Left renal pelvis (tissue), 4 donors: ENCODE data around the gene MAP1LC3B2. TPM values are rescaled to one million over a fixed set of nuclear protein-coding genes. Genes with fewer than 3 reads are reported as not detected.

ENCODE experiments used
- DNase-seq, 4 donors: peaks; one replicate each; pipeline ENCODE4 v3.0.0-alpha.2; 2013; ENCODE audit warnings: low read depth in 4 of 4, low spot score in 3 of 4
- polyA plus RNA-seq, 4 donors: library from polyadenylated mRNA; unstranded; fragments of 120-200 nt; gene quantifications; one replicate each; pipeline ENCODE4 v1.2.1, GENCODE V29; 2013; ENCODE audit not compliant: insufficient read length in 4 of 4

MAP1LC3B2 gene
- polyA plus RNA-seq, 4 donors, result 3.9 to 11.6 (median 8.1) TPM

- DNase-seq, result no peak
These were observed 50.3 kb downstream of the MAP1LC3B2 start for GRCh38 chr12:116609319-116610114.

GRCh38 chr12:116610971-116611541 lies 51.9 kb downstream of the MAP1LC3B2 start:
- no peak for DNase-seq

GRCh38 chr12:116612436-116612835 lies 53.3 kb downstream of the MAP1LC3B2 start:
- no peak for DNase-seq

GRCh38 chr12:116613256-116613655 lies 54.1 kb downstream of the MAP1LC3B2 start:
- no peak for DNase-seq

GRCh38 chr12:116614194-116614915 lies 55.2 kb downstream of the MAP1LC3B2 start:
- DNase-seq, result no peak

- no peak for DNase-seq
These were observed 56.1 kb downstream of the MAP1LC3B2 start for GRCh38 chr12:116615141-116615861.

- no peak for DNase-seq
These were observed 57.5 kb downstream of the MAP1LC3B2 start for GRCh38 chr12:116616536-116617248.

- no peak for DNase-seq
These were observed 60.1 kb downstream of the MAP1LC3B2 start for GRCh38 chr12:116619246-116619645.

- DNase-seq, result no peak
These were observed 60.9 kb downstream of the MAP1LC3B2 start for GRCh38 chr12:116620124-116620491.

- DNase-seq, result no peak
These were observed 61.5 kb downstream of the MAP1LC3B2 start for GRCh38 chr12:116620492-116621191.

- no peak for DNase-seq
These were observed 62.0 kb downstream of the MAP1LC3B2 start for GRCh38 chr12:116621194-116621593.

- DNase-seq, result no peak
These were observed 65.3 kb downstream of the MAP1LC3B2 start for GRCh38 chr12:116624516-116624915.

- DNase-seq, result no peak
These were observed 67.0 kb downstream of the MAP1LC3B2 start for GRCh38 chr12:116626153-116626552.

Other genes with a start within 250 kb of the MAP1LC3B2 start
- gene SPRING1, start 178.7 kb downstream of the MAP1LC3B2 start, polyA plus RNA-seq, result 10 to 100 TPM; 23.4 to 38.5 (median 32.7) TPM
- gene RNFT2, start 178.9 kb downstream of the MAP1LC3B2 start, polyA plus RNA-seq, result 1 to 10 TPM; 2.6 to 6.8 (median 6.3) TPM